HuH-7 (cell line): ENCODE measurements around the gene PACSIN1.

Experiments used
- DNase-seq: peaks from one replicate; pipeline ENCODE4 v3.0.0; 2011; ENCODE audit warnings: low spot score

PACSIN1 gene

DNA sequence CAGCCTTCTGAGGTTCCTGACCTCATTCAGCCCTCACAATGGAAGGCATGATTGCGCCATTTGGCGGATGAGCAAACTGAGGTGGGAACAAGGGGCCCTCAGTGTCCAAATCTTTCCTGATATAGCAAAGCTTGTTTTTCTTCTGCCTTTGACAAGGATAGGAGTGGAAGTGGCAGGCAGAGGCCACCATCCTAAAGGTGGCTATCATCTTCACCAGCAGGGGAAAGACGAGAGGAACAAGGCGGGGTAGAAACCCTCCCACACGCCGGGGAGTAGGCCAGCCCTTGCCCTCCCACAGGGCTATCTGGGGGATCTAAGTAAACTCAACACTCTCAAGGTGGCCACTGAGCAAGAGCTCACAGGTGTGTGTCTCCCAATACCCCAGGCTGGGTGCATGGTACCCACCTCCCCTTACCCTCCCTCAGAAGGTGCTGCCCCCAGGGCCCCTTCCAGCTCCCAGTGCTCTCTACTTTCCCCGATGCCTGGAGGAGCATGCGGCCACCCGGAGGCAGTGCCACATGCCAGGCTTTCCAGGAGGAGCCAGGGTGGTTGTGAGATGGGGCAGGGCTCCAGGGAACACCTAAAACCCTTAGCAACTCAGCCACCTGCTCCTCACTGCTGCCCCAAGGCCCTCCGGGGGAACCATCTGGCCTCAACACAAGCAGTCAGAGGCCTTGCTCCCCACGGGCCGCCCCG, 79.0 kb downstream of the PACSIN1 start:
- DNase-seq, result no peak

DNA sequence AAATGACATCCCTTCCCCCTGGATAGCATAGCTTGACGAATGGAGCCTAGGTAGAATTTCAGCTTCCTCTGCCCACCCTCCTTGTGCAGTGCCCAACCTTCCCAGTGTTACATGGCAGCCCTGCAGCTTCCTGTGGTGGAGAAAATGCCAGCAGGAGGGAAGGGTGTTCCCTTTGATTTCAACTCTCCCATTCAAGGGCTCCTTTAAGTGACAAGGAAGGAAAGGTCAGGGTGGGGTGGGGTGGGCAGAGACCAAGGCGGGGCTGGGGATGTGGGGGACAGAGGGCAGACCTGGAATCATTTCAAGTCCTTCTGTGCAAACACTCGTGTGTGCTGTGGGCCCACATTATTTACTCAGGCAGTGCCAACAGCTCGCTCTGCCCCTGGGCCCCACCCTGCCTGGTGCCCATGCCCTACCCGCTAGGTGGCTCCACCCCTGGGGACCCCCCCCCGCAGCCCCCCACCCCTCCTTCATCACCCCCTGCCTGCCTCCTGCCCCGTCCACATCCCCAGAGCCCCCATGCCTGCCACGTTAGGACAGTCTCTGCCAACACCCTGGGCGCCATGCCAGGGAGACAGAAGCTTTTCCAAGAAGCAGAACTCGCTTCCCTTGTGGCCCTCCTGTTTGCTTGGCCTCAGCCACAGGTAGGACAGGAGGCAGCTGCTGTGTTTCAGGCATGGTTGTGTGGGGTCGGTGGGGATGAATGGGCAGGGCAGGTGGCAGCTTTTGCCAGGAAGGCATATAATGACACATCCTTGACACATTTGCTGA, 80.9 kb downstream of the PACSIN1 start:
- no peak for DNase-seq

DNA sequence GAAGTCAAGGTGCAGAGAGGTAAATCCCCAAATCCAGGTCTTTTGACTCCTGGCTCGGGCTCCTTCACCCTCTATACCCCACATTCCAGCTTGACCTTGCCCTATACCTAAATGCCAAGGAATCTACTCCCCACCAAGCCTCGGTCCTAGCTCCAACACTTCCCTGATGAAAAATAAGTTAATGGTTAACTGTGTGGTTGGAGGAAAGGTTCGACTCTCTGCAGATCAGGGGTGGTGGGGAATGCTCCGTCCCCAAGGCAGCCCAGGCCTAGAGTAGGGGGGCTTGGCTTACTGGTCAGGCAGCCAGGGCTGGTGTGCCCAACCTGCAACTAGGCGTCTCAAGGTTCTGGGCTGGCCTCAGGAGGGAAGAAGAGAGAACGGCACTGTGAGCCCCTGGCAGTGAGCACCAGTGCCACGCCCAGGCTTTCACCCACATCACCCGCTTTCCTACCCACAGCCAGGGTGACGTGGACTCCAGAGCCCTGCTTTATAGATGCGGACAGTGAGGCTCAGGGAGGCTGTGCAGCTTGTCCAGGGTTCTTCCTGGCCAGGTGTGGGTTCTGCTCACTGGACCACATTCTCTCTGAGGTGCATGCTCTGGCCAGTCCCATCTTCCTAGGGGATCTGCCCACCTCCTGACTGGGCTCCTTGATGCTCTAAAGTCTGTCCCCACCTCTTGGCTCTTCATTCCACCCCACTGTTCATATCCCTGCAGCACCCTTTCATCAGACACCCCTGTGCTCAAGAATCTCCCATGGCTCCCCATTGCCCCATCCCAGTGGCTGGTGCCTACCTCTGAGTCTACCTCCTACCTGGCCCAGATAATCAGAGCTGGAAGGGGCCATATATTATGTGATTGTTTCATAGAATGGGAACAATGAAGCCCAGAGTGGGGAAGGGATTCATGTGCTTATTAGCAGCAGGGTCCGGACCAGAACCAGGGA, 82.1 kb downstream of the PACSIN1 start:
- DNase-seq, result peak; percentile 40

DNA sequence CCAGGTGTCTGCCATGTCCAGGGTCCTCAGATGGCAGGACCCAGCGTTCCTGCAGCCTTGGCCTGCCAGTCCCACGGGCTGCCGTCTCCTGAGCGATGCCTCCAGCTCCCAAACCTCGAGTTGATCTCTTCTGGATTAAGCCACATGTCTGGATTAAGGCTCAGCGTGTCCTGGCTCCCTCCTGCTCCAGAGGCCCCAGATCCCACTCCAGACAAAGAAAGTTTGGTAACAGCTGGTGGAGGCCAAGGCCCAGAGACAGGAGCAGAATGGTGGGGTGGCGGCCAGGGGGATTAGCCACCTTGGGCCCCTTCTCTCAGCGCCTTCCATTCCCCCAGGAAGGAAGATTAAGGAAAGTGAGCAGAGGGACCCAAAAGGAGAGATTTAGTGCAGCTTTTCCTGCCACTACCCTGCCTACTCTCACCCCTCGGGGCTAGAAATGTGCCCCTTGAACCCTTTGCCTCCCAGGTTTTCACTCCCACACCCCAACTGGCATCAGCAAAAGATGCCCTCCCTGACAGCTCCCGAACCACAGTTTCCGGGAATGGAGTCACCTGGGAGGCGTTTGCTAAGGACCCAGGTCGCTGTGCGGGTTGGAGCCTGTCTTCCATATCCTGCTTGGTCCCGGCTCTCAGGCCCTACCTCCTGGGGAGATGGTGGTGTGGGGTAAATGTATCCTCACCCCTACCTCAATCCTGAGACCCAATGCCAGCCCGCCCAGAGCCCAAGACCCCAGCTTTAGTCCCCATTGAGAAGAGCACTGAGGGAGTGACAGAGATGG, 83.3 kb downstream of the PACSIN1 start:
- DNase-seq, result no peak

DNA sequence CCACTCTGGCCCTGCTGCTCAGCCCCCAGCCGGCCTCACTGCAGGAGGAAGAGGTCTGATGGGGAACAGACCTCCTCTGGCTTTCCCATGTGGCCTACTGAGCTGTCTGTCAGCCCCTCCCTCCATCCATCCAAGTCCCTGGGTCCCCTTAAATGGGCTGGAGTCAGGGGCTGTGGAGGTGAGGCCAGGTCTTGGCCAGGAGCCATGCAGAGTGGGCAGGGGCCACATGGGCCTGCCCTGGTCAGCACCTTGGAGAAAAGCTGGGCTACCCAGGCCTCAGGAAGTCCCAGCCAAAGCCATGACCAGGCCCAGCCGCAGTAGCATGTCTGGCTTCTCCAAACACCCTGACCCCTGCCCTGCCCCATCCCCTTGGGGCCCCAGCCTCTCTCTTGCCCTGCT, 83.9 kb downstream of the PACSIN1 start:
- no peak for DNase-seq

DNA sequence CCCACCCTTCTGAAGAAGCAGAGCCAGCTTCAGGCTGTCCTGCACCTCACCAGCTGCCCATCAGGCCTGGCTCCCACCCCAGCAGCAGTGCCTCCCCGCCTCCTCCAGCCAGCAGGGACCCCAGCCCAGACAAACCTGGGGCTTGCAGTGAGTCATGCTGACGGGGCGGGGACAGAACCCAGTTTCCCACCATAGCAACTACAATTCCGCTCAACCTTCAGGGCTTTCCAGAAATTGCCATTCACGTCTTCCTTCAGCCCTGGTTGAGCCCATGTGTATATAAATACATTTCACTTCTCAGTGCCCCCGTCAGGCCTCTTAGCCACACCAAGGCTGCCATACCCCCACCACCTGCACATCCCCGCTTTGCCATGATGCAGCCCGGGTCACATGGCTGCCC, 85.8 kb downstream of the PACSIN1 start:
- DNase-seq, result no peak

DNA sequence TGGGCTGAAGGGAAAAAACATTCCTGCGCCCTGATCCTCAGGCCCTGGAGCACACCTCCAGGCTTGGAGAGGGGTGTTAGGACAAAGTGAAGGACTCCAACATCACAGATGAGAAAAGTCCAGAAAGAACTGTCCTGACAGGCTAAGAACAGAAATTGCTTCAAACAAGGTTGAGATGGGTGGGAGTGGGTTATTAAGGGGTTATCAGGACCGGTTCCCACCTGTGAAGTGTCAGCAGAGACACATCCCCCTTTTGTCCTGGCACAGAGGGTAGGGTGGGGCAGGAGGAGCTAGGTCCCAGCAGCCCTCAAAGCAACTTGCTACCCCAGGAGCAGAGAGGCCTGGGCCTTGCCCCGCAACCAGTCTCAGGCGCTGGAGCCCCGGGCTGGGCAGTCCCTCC, 86.7 kb downstream of the PACSIN1 start:
- DNase-seq, result no peak

DNA sequence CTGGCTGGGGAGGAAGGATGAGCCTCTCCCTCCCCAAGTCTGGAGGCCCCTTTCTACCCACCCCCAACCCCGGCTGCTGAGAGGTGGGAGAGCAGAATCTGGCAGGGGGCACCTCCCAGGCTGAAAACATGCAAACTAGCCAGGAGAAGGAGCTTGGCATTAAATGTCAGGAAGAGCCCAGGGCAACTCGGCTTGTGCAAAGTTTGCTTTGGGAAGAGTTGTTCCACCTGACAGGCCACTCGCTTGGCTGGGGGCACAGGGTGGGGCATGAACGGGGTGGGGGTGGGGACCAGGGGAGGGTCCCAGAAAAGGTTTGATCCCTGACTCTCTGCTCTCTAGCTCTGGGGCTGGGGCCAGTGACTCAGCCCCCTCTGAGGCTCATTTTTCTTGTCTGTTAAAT, 87.3 kb downstream of the PACSIN1 start:
- DNase-seq, result no peak

DNA sequence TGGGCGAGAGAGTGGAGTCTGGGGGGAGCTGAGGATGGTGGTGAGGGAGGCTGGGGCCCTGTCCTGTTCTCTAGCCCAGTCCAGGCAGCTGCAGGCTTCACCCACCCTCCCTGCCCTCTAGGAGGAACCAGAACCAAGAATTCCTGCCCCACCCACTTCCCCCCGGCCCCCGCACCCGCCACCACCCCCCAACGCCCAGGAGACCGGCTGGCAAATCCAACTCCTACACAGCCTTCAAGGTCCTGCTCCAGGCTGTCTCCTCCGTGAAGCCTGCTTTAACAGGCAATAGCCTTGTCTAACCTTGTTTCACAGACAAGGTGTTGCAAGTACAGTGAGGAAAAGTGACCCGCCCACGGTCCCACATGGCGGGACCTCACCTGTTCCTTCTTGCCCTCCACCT, 87.9 kb downstream of the PACSIN1 start:
- DNase-seq, result no peak

DNA sequence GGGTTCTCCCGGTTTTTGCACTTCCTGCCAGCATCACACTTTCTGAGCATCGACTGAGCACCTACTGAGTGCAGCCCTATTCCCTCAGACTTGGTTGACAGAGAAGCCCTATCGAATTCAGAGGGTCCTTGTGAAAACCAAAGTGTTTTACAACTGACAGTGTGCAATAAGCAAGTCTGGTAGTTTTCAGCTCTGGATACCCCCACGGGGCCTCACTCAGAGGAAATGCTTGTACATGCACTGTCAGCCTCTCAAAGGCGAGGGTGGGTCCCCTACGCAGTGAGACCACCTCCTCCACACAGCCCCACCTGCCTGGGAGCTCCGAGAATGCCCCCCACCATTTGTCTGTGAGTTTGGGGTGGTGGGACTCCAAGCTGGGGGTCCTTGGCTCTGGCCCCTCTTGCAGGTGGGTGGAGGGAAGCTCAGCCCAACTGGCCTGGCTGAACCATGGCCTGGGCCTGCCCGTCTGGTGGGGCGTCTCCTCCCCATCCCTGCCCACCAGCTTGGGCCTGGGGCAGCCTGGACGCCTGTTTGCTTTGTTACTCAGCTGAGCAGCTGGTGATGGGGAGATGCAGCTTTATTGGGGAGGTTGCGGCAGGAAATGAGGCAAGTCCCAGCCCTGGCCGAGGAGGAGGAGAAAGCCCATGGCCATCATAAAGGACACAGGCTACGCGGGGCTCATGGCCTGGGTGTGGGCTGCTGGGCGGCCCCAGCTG, 88.6 kb downstream of the PACSIN1 start:
- DNase-seq, result no peak

DNA sequence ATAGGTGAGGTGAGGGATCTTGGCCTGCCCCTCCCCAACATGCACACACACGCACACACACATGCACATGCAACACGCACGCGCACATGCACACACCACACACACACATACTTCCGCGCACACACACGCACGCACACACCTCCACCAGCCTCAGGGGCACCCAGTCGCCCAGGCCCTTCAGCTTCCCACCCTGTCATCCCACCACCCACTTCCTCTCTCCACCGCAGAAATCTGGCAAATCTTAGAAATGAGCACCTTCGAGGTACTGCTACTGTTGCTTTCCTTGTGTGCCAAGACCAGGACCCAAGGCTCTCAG, 89.1 kb downstream of the PACSIN1 start:
- no peak for DNase-seq

DNA sequence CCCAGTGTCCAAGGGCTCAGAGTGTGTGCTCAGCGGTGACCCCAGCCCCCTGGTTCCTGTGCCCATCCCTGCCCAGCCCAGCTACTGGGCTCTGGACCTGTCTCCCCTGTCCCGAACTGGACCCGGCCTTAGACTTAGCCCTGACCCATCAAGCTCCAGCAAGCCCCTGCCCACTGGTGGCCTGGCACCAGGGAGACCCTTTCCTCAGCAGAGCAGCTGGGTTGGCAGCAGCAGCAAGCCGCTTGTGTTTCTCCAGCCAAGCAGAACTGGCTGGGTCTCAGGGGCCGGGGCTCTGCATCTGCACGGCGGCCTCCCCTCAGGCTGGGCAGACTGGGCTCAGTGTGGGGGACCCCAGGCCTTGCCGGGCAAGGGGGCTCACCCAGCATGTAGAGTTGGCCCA, 89.5 kb downstream of the PACSIN1 start:
- DNase-seq, result no peak

DNA sequence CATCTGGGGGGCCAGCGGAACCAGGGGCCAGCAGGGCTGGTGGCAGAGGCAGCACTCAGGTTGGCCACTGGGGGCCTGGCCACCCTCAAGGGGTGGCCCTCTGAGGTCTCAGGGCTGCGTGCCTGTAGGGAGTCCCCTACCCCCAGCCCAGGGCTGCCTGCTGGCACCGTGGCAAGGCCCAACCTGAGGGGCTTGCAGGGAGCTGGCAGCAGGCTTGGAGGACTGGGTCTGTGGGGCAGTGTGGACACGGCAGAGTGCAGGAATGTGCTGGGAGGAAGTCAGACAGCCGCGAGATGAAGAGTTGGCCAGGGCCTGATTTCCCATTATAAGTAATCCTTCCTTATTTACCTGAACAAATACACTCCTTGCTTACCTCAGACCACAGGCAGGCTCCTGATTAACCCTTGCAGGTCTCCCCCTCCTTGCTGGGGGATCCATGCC, 90.2 kb downstream of the PACSIN1 start, which contains the start of gene SPDEF:
Gene SPDEF (minus strand): TSS at position 299 of the 441 bp plus-strand sequence. CDS start 11,874 bp downstream, outside the sequence.
- DNase-seq, result no peak

DNA sequence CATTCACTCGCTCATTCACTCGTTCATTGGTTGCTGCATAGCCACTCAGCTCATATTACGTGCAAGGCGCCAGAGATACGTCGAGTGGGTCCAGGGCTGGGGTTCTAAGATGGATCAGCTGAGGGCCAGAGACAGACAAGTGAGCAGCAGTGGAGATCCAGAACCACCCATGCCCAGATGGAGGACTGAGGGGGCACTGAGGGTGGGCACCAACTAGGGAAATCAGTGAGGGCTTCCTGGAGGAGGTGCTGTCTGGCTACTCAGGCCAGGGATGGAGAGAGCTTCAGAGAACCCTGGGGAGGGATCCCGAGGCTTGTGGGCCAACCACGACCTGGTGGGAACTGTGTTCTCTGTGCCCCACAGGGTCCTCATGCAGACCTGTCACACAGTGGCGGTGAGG, 90.6 kb downstream of the PACSIN1 start:
- DNase-seq, result no peak

DNA sequence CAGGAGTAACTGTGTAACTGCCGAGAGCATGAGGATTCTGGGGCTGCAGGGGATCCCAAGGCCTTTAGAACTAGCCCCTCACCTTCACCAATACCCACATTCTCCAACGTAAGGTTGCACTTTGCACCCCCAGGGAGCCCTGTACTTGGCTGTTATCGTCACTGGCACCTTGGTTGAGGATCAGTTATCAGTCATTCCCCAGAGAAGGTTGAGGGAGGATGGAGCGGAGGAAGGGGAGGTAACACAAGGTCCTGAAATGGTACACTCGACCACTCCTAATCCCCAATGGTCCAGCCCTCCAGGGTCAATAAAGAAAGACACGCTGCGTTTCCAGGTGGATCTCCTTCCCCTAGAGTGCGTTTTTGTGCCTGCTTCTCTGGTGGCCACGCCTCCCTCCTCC, 91.4 kb downstream of the PACSIN1 start:
- DNase-seq, result no peak

DNA sequence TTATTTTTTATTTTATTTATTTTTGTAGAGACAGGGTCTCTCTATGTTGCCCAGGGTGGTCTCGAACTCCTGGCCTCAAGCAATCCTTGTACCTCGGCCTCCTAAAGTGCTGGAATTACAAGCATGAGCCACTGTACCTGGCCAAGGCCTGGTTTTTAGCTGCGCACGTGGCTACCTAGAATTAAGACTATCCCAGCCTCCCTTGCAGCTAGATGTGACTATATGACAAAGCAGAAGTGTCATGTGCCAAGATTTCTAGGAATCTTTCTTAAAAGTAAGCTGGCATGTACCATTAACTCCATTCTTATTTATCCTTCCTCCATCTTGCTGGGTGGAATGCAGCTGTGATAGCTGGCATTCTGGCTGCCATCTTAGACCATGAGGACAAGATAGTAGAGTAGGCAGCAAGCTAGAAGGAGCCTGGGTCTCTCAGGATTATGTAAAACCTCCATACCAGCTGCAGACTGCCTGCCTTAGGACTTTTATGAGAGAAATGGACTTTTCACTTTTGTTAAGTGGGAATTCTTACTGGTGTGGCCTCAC, 92.4 kb downstream of the PACSIN1 start:
- no peak for DNase-seq

DNA sequence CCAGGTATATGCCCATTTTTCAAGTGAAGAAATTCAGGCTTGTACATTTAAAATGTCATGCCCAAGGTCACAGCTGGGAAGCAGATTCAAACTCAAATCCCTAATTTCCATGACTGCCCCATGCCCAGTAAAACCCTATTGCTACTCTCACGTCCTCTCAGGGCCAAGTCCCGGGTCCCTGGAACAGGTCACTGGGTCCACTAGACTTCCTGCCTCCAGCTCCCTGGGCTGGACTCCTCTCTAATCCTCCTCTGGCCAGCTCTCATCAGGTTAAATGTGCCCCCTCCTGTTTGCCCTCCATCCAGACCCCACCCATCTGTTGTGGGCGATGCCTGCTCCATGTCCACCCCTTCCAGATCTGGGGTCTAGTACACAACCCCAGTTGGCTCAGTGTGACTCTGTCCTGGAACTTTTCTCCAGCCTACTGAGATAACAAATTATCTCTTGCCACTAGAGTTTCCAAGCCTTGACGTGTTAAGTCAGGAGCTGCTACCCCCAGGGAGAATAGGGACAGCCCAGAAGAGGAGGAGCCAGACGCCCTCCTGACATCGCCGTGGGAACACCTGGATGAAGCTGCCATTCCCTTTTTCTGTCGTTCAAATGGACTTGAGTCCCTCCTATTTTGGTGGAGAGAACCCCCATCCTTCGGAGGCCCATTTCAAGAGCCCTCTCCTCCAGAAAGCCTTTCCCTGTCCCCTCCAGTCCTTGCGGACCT, 93.9 kb downstream of the PACSIN1 start:
- no peak for DNase-seq

DNA sequence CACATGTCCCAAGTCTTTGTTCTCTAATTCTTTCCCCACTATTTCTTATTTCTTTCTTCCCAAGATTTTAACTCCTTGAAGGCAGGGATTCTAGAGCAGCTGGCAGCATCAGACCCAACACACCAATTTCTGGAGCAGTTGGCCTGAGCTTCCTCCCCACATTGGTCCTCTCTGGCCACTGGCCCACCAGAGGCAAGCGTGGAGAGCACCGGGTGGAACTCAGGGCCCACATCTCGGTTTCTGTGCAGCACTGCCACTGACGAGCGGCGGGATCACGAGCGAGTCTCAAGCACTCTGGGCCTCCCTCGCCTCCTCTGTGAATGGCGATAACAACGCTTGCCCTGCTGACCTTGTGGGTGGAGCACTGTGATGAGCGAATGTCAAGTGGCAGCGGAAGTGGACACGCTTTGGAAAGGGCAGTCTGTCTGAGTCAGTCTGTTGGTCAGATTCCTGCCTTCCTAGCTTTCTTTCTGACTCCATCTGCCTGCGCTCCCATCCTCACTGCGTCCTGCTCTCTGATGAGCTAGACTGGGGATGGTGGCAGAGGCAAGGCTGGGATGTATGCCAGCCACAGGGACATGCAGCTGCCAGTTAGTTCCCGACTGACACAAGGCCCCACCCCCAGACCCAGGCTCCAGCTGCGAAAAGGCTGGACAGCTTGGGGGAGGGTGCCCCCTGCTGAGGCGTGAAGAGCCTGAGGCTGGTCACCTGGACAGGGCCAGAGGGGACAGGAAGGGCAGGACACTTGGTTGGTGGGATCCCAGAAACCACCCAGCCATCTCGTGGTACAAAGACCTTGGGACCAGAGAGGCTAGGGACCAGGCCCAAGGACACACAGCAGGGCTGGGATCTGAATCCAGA, 94.7 kb downstream of the PACSIN1 start:
- DNase-seq, result no peak

DNA sequence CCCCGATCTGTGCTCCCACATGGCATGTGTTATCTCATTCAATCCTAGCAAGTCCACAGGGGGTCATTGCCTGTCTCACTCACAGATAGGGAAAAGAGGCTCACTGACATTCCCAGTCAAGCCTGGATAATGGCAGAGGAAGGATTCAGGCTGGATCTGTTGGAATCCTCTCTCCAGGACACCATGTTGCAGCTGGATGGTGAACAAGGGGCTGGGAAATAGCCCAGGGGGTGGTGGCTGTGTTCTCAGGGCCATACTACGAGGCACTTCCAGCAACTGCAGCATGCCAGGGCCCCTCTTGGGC, 95.3 kb downstream of the PACSIN1 start:
- no peak for DNase-seq
